Heart left ventricle (tissue), 16 donors: ENCODE measurements around the gene CAMKMT. TPM values are rescaled to one million over a fixed set of nuclear protein-coding genes. Genes with fewer than 3 reads are reported as not detected.

Experiments used
- ATAC-seq, 4 donors: fragments of 200-7000 bp; cut with Tn5 transposase; one replicate each; pipeline ENCODE4 v1.9.1; 2020 to 2022; ENCODE audit warnings: moderate library complexity in 4 of 4, mild to moderate bottlenecking in 3 of 4, moderate number of reproducible peaks in 1 of 4
- DNase-seq, 5 donors: peaks; one replicate each; pipeline ENCODE4 v3.0.0-alpha.2; 2020
- H3K27ac ChIP-seq, 12 donors: fragments of 200-600 bp; sonication (generic) in 4 of 12; one replicate each; pipeline versions ENCODE4 v1.5.0 to v1.8.0; 2016 to 2022; ENCODE audit warnings: mild to moderate bottlenecking in 2 of 12
- H3K27me3 ChIP-seq, 9 donors: fragments of 200-600 bp; sonication (generic) in 2 of 9; one replicate each; pipeline versions ENCODE4 v1.5.1 to v1.8.0; 2016 to 2022; ENCODE audit warnings: mild to moderate bottlenecking in 3 of 9
- H3K36me3 ChIP-seq, 9 donors: fragments of 200-600 bp; sonication (generic) in 2 of 9; one replicate each; pipeline versions ENCODE4 v1.5.0 to v1.8.0; 2018 to 2022; ENCODE audit warnings: mild to moderate bottlenecking in 2 of 9
- H3K4me1 ChIP-seq, 12 donors: fragments of 200-600 bp; sonication (generic) in 4 of 12; one replicate each; pipeline versions ENCODE4 v1.5.0 to v1.8.0; 2016 to 2022; ENCODE audit warnings: mild to moderate bottlenecking in 3 of 12
- H3K4me3 ChIP-seq, 12 donors: fragments of 200-600 bp; sonication (generic) in 4 of 12; one replicate each; pipeline versions ENCODE4 v1.5.0 to v1.8.0; 2017 to 2022; ENCODE audit warnings: mild to moderate bottlenecking in 9 of 12, moderate library complexity in 4 of 12
- H3K9me3 ChIP-seq, 12 donors: fragments of 200-600 bp; sonication (generic) in 4 of 12; one replicate each; pipeline versions ENCODE4 v1.5.0 to v1.8.0; 2016 to 2022; ENCODE audit warnings: mild to moderate bottlenecking in 1 of 12
- CTCF ChIP-seq, 12 donors: fragments of 200-600 bp; sonication (generic) in 4 of 12; IDR thresholded peaks; one replicate each; pipeline versions ENCODE4 v1.5.0 to v1.8.0; 2018 to 2022; ENCODE audit warnings: antibody characterized with exemption in 12 of 12, mild to moderate bottlenecking in 5 of 12
- POLR2A ChIP-seq, 2 donors: fragments of 450-650 bp; IDR thresholded peaks; one replicate each; pipeline ENCODE4 v1.6.1; 2017; ENCODE audit warnings: antibody characterized with exemption in 2 of 2, mild to moderate bottlenecking in 2 of 2, moderate library complexity in 2 of 2
- WGBS, 4 donors: extraction: QIAGEN DNeasy Blood & Tissue Kit in 2 of 4; methylation state at CpG; one replicate each; pipeline versions ENCODE4 v1.1.5 to v1.1.7; 2013 to 2018; 5-methylcytosine and 5-hydroxymethylcytosine counted together
- intact Hi-C, 10 donors: fragments of 100-400 bp; cut with DNase I; formaldehyde crosslinking; loops; one replicate each; pipeline versions ENCODE4 v1.11.1 to v1.14.2; 2022
- polyA plus RNA-seq, 2 donors: library from polyadenylated mRNA; stranded (reverse); fragments of 200-250 nt; gene quantifications; one replicate each; pipeline ENCODE4 v1.2.3, GENCODE V29; 2013
- total RNA-seq, 9 donors: library from RNA; depleted of rRNA in 2 of 9; stranded (reverse); fragments of >200 nt in 2 of 9; fragmentation: NEBNext Ultra II Directional in 3 of 9; extraction: Animal tissue kit (Norgen Biotek cat#: 25700) in 3 of 9; gene quantifications; one replicate each; pipeline versions ENCODE4 v1.1.0 to v1.2.4, GENCODE V29; 2016 to 2023
- donor health status: ischemic (EF 13 %, LVEDD 7.1; RV severe dilation, severe dysfunction).
- donor health status: healthy with polysubstance abuse.
- donor health status: DM: no; HTN: yes; CAD: no.
- donor health status: DM: no; HTN: no; CAD: no.
- donor health status: ischemic (EF 25% LVEDD 6.9; RV normal size, moderate dysfunction).
- donor health status: ischemic (EF 25% LVEDD 5.7; RV mildly dilated, moderate dysfunction).
- donor health status: healthy.
- donor health status: DM: yes; HTN: yes; CAD: no.
- donor health status: ischemic (EF 35%, LVEDD 5.7; RV mildly dilated, moderate dysfunction).
- donor health status: nonischemic (EF 11% LVEDD 7.7; RV severe dilation, severe dysfunction).
- donor health status: DM: yes; HTN: yes; CAD: no.
- donor health status: PGD.
- donor health status: ischemic (EF 29% LVEDD 5.4; RV normal size, mild dysfunction).
- donor health status: nonischemic (EF 23%, LVEDD 6.1; RV moderate dilation, normal function).

CAMKMT gene
- total and polyA plus RNA-seq, 11 donors, result 2.5 to 10.1 (median 4.4) TPM

- no peak for ATAC-seq
- Histone ChIP-seq H3K4me1 (no peaks in the 10 kb centered on the region), H3K27me3 (no peaks in the 10 kb centered on the region), H3K27ac (no peak overlapping the region), H3K36me3 (no peaks in the 10 kb centered on the region), H3K9me3 (no peaks in the 10 kb centered on the region), H3K4me3 (no peak overlapping the region)
- WGBS, 4 donors, result 88 to 94% (median 92%) methylated on average over 4 of the region's 4 CpGs
- intact Hi-C loops, result no loop called here
- DNase-seq, result no peak
- no peak for TF ChIP-seq CTCF (IDR thresholded peaks at IDR 0.05)
- no peak for TF ChIP-seq POLR2A (IDR thresholded peaks at IDR 0.05)
Observed at GRCh38 chr2:44441200-44441599, 79.5 kb downstream of the CAMKMT start.

GRCh38 chr2:44442019-44442418 lies 80.3 kb downstream of the CAMKMT start:
- WGBS, 4 donors, result 95 to 97% (median 97%) methylated on average over 1 of the region's 1 CpG
- Histone ChIP-seq H3K4me1 (no peaks in the 10 kb centered on the region), H3K36me3 (no peaks in the 10 kb centered on the region), H3K27me3 (no peaks in the 10 kb centered on the region), H3K27ac (no peak overlapping the region), H3K9me3 (no peaks in the 10 kb centered on the region), H3K4me3 (no peak overlapping the region)
- no peak for ATAC-seq
- no peak for DNase-seq
- intact Hi-C loops, result no loop called here
- TF ChIP-seq CTCF (IDR thresholded peaks at IDR 0.05) (no peak), POLR2A (IDR thresholded peaks at IDR 0.05) (no peak)

- Histone ChIP-seq H3K4me3 (no peak overlapping the region), H3K27ac (no peak overlapping the region), H3K36me3 (no peaks in the 10 kb centered on the region), H3K9me3 (no peaks in the 10 kb centered on the region), H3K4me1 (no peaks in the 10 kb centered on the region), H3K27me3 (no peaks in the 10 kb centered on the region)
- TF ChIP-seq CTCF (IDR thresholded peaks at IDR 0.05), result no peak
- no peak for TF ChIP-seq POLR2A (IDR thresholded peaks at IDR 0.05)
- intact Hi-C loops, result no loop called here
- DNase-seq (no peak), ATAC-seq (no peak)
- WGBS, 4 donors, result 96 to 97% (median 97%) methylated on average over 2 of the region's 2 CpGs
Observed at GRCh38 chr2:44443517-44443916, 81.8 kb downstream of the CAMKMT start.

GRCh38 chr2:44444881-44445280 lies 83.1 kb downstream of the CAMKMT start:
- ATAC-seq (no peak), DNase-seq (no peak)
- no peaks in the 10 kb centered on the region for H3K4me1 ChIP-seq
- H3K27me3 ChIP-seq, result no peaks in the 10 kb centered on the region
- no peaks in the 10 kb centered on the region for H3K9me3 ChIP-seq
- H3K27ac ChIP-seq, result no peak overlapping the region
- no peak for TF ChIP-seq POLR2A (IDR thresholded peaks at IDR 0.05)
- no peak for TF ChIP-seq CTCF (IDR thresholded peaks at IDR 0.05)
- intact Hi-C loops, result no loop called here
- WGBS, 4 donors, result 94 to 97% (median 95%) methylated on average over 2 of the region's 2 CpGs
- H3K36me3 ChIP-seq, result no peaks in the 10 kb centered on the region
- no peak overlapping the region for H3K4me3 ChIP-seq
